RKO (cell line): ENCODE results near the gene ZSWIM7.

Experiments used
- DNase-seq: peaks from one replicate; pipeline ENCODE4 v3.0.0-alpha.2; 2016; ENCODE audit warnings: low spot score

The ZSWIM7 gene

DNA sequence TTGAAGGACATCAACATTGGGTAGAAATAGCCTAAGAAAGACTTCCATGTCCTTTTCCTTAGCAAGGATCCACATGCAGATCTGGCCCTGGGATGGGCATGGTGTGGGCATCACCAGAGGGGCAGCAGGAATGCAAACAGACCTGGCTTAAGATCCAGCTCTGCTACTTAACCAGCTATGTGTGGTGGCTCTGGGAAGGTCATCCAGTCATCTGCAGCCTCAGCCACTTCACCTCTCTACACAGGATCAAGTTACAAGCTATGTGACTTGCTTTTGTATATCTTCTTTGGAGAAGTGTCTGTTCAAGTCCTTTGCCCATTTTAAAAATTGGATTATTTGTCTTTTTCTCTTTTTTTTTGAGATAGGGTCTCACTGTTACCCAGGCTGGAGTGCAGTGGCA is 68.1 kb downstream of the ZSWIM7 start:
- no peak for DNase-seq

DNA sequence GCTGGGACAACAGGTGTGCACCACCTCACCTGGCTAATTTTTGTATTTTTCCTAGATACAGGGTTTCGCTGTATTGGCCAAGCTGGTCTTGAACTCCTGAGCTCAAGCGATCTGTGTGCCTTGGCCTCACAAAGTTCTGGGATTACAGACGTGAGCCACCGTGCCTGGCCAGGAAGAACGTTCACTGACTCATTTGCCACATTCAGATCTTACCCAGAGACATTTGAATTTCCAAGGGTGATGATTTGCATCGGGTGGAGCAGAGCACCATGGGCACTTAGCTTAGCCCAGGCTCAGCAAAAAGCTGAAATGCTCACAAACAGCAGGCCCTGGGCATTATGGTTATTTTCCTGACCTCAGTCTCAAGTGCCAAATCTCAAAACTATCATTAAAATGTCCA is 69.1 kb downstream of the ZSWIM7 start:
- peak; percentile 25 for DNase-seq

DNA sequence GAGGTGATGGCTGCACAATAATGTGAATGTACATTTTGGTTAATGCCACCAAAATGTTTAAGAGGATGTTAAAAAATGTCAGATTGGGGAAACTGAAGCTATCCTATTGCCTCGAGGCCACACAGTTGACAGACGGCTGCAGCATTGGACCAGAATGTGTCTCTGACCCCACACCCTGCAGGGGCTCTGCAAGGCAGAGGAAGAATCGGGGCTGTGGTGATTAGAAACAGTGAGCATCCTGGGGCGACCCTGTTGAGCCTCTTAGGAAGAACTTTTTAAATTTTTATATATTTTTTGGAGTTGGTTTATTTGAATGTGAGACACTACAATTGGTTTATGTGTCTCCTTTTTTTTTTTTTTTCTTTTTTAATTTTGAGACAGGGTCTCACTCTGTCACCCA is 69.6 kb downstream of the ZSWIM7 start:
- no peak for DNase-seq

DNA sequence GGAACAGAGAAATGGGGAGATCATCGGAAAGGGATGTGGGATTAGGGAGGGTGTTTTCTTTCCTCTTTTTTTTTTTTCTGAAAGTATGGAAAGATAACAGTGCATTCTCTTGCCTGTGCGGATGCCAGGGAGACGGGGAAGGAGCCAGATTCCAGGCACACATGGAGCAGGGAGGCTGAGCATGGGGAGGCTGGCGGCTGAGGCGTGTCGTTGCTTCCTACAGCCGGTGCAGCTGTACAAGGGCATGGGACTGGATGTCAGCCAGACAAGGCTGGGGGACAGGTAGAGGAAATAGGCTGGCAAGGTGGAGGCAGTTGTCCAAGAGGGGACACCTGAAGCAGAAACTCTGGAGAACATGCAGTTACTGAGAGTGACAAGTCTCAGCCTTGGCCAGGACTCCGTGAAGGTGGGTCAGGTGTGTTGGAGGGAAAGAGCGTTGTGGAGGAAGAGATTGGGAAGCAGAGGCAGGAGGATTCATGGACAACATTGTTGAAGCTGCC is 71.2 kb downstream of the ZSWIM7 start:
- DNase-seq = no peak
